HG03103 (cell line): ENCODE measurements around the gene ITPR1.

ENCODE experiments used
- ATAC-seq: cut with Tn5 transposase; IDR thresholded peaks from one replicate; pipeline ENCODE4 v1.9.1; 2021; ENCODE audit warnings: low read depth; ENCODE audit not compliant: unreplicated experiment

The ITPR1 gene

DNA sequence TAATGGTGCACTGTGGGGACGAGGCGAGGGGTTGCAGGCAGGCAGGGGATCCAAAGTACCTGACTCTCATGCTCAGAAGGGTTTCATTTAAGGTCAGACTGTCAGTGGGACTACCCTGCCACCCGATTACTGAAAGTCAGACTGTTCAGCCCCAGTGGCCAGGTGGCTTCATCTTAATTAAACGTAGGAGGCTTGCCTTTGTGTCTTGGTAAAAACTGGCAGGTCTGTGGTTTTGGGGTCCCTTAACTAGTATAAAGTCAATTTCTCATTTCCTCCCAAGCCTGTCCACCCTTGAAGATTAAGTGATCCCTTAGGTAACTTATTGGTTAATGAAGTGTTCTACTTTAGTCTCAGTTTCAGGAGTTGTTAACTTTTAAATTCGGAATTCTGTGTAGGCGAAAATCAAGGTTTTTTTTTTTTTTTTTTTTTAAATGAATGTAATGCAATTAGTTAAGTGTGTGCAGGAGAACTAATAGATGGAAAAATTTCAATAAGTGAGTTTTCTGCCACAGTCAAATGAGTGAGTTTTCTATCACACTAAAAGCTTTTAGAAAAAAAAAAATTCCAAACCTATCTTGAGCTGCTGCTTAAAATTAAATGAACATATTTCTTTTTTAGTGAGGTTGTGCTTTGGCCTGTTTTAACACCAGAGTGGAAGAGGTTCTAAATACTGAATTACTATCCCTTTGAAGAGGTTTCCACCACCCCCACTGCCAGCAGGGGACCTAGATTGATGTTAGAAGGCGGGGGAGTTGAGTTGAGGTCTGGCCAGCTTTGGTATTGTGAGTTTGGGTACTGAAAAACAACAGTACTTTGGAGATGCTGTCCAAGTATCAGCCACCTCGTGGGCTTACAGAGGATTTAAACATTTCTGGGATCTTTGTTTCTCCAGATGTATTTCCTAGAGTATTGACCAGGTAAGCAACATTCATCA is 15.2 kb downstream of the ITPR1 start:
- ATAC-seq = peak; percentile 53

DNA sequence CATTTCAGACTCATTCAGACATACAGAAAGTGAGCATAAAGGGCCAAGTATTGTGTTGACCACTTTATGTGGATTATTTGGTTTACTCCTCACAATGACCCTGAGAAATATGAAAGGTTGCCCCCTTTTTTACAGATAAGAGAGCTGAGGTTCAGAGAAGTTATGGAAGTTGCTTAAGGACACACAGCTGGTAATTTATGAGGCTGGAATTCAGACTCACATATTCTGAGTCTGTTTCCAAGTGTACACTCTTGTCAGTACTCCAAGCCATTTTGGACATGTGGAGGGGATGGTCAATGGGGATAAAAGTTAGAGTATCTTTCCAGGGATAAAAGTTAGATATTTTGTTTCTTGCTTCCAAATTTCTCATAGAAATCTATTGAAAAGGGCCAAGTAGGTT is 15.9 kb downstream of the ITPR1 start:
- no peak for ATAC-seq

DNA sequence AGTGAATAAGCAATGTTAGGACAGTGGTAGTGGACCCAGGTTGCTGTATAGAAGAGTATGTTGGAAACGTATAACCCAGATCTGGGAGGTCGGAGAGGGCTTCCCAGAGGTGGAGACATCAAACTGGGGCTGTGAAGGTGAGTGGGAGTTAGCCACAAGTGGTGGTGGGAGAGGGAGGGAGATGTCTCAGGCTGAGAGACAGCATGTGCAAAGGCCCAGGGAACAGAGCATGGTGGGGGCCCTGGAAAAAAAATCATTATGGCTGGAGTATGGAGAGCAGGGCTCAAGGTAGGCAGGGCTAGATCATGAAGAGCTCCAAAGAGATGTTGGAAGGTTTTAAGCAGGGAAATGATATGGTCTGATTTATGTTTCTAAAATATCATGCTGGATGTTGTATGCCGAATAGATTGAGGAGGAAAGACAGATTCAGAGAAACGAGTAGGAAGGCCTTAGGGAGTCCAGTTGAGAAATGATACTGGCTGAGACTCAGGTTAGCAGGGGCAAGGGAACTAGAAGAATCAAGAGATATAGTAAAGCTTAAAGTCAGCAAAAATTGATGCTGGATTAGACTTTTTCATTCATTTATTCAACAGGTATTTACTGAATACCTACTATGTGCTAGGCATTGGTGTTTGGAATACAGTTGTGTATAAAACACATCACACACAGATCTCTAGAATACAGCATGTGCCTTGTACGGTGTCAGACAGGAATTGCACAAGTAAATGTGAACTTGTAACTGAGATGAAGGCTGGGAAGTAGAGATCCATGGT is 17.0 kb downstream of the ITPR1 start:
- no peak for ATAC-seq

DNA sequence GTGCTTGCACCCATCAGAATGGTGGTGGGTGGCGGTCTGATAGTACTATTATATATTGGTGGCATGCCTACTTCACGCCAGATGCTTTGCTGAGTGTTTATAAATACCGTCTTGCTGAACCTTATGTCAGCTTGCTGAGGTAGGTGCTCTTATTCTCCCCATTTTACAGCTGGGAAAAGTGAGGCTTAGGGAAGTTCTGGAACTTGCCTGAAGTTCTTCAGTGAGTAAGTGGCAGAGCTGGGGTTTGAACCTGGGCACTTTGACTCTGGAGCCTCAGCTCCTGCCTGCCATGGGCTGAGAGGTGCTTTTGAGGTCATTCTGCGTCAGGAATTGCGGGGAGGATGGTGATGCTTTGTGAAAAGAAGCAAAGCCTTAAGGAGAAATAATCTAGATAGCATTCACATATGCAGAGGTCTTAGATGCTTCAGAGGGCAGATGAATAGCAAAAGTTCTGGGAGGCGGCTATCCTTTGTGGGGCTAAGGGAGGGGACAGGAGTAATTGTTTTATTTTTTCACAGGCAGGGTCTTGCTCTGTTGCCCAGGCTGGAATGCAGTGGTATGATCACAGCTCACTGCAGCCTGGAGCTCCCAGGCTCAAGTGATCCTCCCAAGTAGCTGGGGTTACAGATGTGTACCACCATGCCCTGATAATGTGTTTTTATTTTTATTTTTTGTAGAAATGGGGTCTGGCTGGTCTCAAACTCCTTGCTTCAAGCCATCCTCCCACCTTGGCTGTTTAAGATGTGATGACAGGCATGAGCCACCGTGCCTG is 18.5 kb downstream of the ITPR1 start:
- no peak for ATAC-seq

DNA sequence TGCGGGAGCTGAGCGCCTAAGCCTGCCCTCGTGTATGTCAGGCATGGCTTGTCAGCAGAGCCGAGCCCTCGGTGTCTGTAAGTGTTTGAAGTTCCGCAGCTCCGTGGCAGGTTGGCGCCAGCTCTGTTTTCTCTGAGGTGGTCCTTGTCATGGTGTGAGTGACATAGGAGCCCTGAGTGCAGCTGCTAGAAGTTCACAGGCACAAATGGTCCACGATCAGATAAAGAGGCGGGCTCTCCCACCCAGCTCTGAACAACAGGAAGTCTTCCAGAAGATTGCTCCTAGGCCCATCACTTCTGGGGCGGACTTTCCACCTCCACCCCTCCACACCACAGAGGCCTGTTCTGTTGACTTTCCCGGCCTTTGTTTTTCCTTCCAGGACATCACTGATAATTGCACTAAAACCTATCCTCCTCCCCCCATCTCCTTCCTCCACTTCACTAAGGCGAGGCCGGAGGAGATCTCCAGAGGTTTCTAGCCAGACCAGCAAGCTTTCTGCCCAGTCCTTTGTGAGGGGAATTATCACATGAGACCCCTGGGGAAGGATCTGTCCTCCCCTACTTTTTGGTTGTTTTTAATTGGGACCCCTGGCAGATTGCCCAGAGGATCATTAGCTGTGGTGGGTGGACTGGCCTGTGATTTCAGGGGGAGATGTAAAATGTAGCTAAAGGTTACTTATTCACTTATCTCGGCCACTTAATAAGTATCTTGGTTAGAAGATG is 19.9 kb downstream of the ITPR1 start:
- ATAC-seq = no peak

DNA sequence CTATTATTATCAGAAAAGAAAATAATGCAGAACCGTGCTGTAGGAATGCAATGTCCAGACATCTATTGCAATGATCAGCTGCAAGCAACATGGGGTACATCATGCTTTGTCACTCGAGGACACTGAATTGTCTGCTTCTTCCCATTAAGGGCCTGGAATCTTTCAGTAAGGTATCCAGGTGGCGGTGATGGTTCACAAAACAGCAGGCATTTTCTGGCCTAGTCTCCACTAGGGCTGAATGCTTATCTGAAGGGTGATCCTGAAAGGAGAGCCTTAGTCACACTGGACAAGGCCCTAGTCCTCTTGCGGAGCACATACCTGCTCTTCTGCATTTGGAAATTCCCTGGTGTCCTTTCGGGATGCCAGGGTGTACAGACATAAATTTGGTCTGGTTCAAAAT is 21.2 kb downstream of the ITPR1 start:
- ATAC-seq = no peak

DNA sequence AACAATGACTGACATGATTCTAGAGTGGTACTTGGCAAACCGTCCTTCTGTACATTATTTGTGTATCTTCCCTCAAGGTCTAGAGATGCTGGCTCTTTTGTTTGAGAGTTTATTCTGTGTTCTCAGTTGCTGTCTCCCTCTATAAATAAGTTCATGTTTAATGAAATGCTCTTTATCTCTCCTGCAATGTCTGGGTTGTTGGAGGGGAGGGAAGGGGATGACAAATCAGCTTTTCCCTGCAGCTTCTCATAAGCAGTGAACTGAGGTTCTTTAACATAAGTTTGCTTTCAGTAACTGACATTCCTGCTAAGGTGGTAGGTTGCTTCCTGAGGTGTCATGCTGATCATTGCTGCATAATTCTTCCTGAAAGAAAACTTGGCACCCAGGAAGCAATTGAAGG is 21.8 kb downstream of the ITPR1 start:
- no peak for ATAC-seq

DNA sequence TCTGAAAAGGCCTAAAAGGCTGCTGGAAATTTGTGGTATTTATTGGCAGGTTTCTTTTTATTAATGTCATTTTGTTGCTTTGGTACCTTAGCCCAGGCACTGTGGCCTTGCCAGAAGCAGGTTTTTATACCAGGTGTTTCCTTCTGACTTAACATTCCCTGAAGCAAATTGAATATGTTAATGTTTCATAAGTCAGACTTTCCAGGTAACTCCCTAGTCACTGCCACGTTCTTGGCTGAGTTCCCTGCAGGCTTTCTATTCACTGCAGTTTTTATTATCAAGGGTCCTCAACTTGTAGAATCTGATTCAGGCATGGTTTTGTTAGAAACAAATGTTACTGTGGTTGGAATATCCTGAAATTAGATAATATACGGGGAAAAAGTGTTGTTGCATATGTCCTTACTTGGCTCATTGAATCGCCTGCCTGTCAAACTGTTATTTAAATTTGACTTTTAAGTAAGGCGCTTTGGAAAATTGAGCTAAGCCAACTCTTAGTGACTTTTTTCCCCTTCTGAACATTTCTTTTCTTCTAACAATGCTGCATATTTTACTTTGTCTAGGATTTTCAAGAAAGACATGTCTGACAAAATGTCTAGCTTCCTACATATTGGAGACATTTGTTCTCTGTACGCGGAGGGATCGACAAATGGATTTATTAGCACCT is 22.9 kb downstream of the ITPR1 start:
- ATAC-seq = no peak

DNA sequence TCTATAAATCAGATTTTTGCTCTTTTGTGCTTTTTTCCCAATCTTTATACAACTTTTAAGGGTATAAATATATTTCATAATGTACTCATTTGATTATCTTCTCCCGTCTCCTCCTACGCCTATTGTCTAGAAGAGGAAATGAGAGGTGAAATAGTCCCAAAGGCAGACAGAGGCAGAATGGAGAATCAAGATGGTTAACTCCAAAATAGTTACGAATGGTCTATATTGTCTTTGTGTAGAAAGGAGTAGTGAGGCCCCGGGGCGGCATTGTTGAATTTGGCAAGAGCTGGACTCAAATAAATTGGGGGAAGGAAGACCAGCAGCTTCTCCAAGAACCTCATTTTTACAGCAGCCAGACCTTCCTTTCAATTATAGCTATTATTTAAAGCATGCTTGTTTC is 23.9 kb downstream of the ITPR1 start:
- no peak for ATAC-seq

DNA sequence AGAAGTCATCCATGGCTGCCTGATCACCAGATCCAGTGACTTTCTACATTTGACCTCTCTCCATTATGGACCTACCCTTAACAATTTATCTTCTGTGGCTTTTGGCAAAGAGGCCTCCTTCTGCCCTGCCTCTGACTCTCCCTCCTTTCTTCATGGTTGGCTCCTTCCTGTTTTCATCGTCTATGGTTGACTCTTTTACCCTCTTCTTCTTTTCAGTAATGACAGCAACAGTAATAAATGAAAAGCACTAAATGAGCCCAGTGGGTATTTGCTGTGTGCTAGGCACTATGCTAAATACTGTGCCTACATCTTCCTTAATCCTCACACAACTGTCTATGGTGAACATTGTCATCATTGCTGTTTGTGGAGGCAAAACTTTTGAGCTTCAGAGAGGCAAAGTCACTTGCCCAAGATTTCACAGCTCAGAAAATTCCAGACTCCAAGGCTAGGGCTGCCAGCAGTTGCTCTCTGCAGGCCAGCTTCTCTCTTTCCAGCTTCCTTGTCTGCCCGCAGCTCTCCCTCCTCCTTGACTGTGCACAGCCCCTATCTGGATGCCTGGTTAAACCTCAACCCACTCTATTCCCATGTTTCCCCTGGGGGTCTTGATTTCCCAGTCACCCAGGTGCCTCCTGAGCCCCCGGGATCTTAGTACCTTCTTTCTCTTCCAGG is 24.6 kb downstream of the ITPR1 start:
- no peak for ATAC-seq

DNA sequence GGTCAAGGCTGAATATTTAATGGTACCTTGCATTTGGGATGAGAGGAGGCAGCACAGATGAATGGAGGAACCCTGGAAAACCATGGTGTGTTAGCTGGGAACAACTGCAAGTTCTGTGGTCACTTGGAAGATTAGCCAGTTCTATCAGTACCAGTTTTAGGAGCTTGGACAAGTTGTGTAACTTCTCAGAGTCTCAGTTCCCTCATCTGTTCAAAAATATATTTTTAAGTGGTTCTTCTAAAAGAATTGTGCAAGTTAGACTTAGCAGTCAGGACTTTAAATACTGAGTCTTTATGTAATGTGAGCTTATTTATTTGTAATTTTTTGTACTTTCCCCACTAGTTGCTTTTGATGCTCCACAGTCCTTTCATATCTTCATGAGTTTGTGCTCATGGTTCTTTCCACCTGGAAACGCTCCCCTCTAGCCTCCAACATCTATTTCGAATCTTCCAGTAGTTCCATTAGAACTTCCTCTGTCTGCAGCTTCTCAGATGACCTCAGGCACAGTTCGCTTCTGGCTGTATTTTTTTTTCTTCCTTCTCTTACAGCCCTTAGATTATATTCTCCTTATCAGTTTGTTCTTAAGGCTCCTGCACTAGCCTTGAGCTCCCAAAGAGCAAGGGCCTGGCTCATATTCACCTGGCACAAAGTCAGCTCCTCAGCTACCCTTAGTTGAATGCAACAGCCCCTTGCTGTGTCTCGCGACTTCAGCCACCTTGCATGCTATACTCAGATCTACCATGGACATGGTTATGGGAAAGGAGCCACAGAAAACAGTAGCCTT is 27.1 kb downstream of the ITPR1 start:
- ATAC-seq = no peak

DNA sequence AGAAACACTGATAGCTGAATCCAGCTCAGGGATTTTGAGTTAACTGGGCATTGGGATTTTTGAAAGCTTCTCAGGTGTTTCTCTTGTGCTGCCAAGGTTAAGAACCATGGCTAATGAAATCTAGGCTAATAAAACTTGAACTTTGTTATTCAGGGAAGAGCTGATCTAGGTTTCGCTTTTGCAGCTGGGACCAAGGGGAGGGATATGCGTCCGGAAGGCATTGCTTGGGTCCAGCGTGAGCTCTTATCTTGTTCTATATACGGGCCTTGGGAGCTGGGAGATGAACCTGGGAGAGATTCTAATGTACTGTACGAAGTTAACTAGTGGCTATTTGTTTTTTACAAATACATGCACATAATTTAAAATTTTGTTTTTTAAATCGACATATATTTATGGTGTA is 29.8 kb downstream of the ITPR1 start:
- ATAC-seq = no peak

DNA sequence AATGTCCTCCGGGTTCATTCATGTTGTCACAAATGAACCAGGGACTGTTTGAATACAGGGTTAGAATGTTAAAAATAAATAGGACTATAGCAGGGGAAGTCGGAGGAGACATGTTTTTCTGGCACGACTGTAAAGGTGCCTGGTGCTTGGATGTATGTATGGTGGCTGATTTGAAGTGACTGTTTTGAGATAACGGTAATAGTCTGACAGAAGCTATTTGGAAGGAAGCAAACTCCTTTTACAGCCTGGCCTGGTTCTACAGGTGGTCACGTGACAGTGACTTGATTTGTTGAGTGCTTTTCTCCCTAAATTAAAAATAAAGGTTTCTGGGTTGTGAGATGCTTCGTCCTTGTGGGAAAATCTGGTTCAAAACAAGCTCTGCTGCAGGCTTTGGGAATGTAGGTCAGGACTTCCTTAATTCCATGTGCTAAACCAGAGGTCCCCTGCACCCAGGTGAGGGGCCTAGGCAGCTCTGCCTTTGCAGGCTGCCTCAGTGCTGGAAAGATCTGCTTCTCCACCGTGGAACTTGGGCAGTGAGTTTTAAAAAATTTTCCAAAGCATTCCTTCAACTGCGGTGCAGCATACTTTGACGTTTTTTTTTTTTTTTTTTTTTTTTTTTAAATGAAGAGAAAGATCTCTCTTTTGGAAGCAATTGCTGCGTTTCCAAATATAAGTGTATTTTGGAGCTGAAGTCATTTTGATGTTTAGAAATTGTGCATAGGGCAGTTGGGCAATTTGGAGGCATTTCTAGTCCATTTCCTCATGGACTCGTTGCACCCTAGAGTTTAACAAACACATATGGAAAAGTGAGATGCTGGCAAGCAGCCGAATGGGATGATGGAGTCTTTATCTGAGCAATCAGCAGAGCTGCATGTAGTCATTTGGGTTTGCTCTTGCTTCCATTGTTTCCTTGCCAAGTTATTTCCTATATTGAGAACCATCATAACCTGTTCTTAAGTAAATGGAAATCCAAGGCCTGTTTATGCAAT is 30.9 kb downstream of the ITPR1 start:
- ATAC-seq = no peak

DNA sequence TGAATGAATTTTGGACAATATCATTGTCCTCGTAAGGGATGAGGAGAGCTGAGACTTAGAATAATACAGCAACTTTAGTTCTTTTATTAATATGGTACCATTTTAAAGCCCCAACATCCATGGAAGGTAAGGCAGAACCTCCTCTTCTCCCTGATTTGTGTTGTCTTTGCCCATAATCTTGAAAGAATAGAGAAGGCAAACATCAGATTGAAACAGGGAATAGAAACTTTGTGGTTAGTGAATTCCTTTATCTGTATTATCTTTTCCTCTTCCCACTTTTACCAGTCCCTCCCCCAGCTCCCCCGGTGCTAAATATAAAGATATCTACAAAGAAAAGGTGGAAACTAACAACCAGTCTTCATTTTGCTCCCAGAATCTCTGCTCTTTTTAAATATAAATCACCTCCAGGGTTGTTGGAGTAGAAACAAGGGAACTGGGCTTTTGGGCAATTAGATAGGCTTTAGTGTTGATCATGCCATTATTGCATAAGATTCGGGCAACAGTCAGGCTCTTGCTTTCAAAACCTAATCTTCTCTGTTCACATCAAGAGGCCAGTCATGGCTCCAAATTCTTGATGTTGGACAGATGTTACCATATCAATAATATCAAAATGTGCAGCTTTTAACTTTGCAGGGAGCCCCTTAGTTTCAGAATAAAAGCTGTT is 32.5 kb downstream of the ITPR1 start:
- no peak for ATAC-seq

DNA sequence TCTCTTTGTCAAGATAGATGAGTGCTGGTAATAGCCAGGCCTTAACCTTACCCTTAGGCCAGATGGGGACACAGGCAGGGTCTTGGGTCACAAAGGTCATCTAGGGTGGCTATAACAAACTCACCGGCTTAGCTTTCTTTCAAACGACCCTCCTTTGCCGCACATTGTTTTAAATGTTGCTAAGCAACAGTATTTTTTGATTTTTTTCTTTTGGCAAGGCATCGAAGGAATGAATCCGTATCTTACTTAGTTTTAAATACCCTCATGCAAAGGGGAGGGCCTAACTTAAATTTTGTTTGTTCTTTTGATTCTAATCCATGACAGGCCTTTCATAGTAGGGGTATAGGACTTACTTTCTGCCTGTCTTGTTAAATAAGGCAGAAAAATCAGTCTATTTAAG is 35.2 kb downstream of the ITPR1 start:
- ATAC-seq = no peak

DNA sequence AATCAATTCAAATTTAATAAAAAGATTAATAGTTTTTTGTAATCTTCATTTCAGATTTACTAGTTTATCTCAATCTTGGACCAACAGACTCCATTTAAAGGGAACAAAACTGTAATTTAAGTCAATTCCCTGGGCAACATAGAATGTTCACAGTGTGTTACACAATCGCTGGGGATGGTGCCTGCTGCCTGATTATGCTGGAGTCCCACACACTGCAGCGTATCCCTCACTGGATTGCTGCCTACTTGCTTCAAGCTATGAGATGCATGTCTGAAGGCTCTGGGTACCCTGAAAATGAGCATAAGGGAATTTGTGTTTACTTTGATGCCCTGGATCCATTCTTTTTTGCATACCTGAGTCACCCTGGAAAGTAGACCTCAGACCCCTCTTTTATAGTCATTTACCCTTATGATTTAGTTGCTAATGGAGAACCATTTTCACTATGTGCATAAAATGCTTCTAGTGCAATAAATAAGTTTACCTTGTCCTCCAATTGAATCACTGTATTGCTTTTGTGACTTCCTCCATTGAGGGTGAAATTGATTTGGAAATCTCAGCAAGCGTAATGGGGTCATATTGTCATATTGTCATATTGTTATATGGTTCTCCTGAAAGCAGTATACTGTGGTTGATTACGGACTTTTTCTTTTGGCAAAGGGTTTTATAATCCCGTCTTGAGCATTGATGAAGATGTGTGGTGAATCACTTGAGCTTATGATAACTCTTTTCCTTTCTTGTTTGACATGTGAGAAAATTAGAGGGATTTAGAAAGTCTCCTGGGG is 35.9 kb downstream of the ITPR1 start:
- ATAC-seq = no peak
